ENCODE data around the gene KCTD18.

The KCTD18 gene

DNA sequence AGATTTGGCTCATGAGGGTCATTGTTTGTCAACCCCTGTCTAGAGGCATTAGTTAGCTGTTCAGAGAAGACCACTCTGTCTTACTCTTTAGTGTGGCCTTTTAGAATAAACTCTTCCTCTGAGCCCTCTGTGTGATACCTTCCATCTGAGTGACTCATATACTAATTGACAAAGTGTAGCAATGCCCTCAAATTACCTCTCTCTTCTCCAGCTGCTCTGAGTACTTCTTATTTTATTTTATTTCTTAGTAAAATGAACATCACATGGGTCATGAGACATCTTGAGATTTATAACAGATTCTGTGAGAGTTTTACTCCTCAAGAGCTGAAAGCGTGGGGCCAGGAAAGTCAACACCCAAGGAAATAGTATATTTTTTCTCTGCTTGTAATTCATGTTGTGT lies 67.4 kb downstream of the KCTD18 start:
- H3K4me3 ChIP-seq (ENCODE audit: low read length) = no peak overlapping the region
- no peak for TF ChIP-seq ZNF274 (IDR thresholded peaks at IDR 0.05; ENCODE audit: low read depth, low read length)

DNA sequence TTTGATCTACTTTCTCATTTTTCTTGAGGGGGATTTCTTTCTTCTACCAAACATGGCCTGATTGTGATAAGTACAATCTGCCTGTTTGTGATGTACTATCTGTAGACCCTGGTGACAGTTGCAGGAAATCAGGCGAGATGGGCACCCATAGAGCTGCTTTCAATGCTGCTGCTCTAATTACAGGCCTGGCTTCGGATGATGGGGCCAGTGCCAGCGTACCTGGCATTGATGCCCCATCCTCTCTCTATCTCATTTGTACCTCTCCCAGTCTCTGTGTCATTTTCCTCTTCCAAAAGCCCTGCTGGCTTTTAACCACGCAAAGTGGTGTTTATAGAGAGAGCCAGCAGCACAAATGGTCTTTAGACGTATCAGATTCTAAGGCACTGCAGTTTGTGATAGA lies 69.9 kb downstream of the KCTD18 start:
- TF ChIP-seq ZNF274 (IDR thresholded peaks at IDR 0.05; ENCODE audit: low read depth, low read length) = no peak
- no peak overlapping the region for H3K4me3 ChIP-seq (ENCODE audit: low read length)
